IPS-20b (cell line): ENCODE data around the gene DAZAP1.
"Not testable (repeated sequence)": the region's sequence is repeated elsewhere in the genome, so short reads cannot be mapped to it uniquely, and the experiment has no call there.

Experiments used
- H3K27ac ChIP-seq: one replicate; pipeline ENCODE4 v1.5.1; 2013; ENCODE audit warnings: low read length
- H3K27me3 ChIP-seq: 2 replicates; pipeline ENCODE4 v1.6.1; 2013; ENCODE audit warnings: mild to moderate bottlenecking, low read length, inconsistent platforms; ENCODE audit not compliant: insufficient read depth
- H3K36me3 ChIP-seq: 2 replicates; pipeline ENCODE4 v1.6.1; 2013; ENCODE audit warnings: low read depth, mild to moderate bottlenecking, inconsistent platforms, low read length, moderate library complexity; ENCODE audit not compliant: insufficient read depth
- H3K4me1 ChIP-seq: 2 replicates; pipeline ENCODE4 v1.6.1; 2013; ENCODE audit warnings: mild to moderate bottlenecking, control low read depth, inconsistent platforms, low read length, moderate library complexity; ENCODE audit not compliant: insufficient read depth
- H3K4me3 ChIP-seq: 2 replicates; pipeline ENCODE4 v1.5.1; 2013; ENCODE audit warnings: mild to moderate bottlenecking, low read length, inconsistent platforms
- H3K9ac ChIP-seq: 2 replicates; pipeline ENCODE4 v1.6.1; 2013; ENCODE audit warnings: low read depth, mild to moderate bottlenecking, inconsistent platforms, low read length, moderate library complexity
- H3K9me3 ChIP-seq: 2 replicates; pipeline ENCODE4 v1.6.1; 2013; ENCODE audit warnings: mild to moderate bottlenecking, low read depth, low read length, inconsistent platforms; ENCODE audit not compliant: insufficient read depth

The DAZAP1 gene

DNA sequence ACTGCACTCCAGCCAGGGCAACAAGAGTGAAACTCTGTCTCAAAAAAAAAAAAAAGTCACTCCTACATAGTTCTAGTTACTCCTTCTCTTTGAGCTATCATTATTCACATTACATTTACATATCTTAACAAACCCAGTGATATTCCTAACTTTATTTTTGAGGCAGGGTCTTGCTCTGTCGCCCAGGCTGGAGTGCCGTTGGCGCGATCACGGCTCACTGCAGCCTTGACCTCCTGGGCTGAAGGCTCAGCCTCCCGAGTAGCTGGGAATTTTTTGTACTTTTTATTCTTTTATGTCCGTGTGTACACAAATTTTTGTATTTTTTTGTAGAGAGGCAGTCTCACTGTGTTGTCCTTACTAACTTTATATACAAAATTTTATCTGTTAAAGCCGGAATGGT is 30.2 kb downstream of the DAZAP1 start:
- no peak overlapping the region for H3K9ac ChIP-seq
- H3K4me3 ChIP-seq, result no peak overlapping the region; the same call in 1 of the 2 replicates
- H3K27ac ChIP-seq, result no peak overlapping the region

DNA sequence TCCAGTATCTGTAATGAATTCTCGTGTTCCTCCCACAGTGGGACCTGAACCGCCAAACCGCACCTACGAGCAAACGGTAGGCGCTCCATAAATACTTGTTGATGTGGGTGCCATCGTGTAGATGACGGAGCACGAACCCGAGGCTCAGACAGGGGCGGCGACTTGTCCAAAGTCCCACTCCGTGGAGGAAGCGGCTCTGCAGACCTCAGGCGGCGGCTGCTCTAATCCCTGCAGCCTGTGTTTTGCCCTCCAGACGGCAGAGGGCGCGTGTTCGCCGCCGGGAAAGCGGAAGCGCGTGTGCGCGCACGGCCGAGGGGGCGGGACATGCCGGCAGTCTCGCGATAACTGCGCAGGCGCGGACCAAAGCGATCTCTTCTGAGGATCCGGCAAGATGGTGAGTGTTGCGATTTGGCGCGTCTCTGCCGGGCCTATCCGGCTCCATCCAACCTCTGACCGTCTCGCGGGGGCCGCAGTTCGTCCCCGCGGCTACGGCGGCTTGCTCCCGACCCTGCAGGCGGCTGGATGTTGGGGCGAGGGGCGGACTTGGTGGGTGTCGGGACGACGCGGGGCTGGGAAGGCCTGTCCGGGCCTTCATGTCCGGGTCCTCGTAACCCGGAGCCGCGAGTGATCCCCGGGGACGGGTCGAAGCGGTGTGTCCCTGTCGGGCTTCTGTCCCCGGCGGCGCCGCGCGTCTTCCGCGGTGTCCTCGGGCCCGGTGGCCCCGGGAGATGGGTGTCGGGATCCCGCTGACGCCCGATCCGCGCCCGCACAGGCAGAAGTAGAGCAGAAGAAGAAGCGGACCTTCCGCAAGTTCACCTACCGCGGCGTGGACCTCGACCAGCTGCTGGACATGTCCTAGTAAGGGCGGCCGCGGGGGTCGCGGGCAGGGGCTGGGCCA is 30.9 kb downstream of the DAZAP1 start, which contains the start of gene RPS15:
TSS of gene RPS15 (plus strand) at position 362 of the 898 bp plus-strand sequence. CDS start at position 392, 30 bp downstream.
- H3K27ac ChIP-seq, result peak within 1 kb of the TSS; percentile 84
- H3K9ac ChIP-seq, result peak within 1 kb of the TSS; percentile 98
- no peaks in the 10 kb centered on the region for H3K27me3 ChIP-seq
- peak within 1 kb of the TSS; percentile 96 for H3K4me3 ChIP-seq
- no peaks in the 10 kb centered on the region for H3K9me3 ChIP-seq
- no peaks in the 10 kb centered on the region for H3K4me1 ChIP-seq
- peaks cover 51% of the 10 kb centered on the region for H3K36me3 ChIP-seq

More for the DNA sequence above, 30.2 kb downstream of the DAZAP1 start:
- Histone ChIP-seq H3K27me3 (no peaks in the 10 kb centered on the region), H3K4me1 (no peaks in the 10 kb centered on the region), H3K36me3 (peaks cover 57% of the 10 kb centered on the region), H3K9me3 (no peaks in the 10 kb centered on the region)

DNA sequence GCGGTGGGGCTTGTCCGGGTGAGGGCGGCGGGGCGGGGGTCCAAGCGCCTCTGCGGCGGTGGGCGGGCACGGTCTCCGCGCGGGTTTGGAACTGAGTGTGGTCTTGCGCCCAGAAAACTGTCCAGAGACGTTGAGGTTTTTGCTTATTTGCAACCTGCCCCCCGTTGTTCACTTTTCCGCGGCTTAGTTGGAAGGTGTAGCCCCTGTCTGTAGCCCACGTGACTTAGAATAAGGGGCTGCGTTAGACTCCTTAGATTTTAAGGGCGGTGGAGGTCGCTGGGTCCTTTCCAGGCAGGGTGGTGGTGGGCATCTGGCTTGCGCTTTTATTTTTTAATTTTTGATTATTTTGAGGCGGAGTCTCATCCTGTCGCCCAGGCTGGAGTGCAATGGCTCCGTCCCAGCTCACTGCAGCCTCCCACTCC is 31.6 kb downstream of the DAZAP1 start:
- H3K4me3 ChIP-seq, result peak overlapping the region; percentile 96
- H3K27ac ChIP-seq, result peak overlapping the region; percentile 84
- H3K4me1 ChIP-seq, result no peaks in the 10 kb centered on the region; the same call in 1 of the 2 replicates
- peak overlapping the region; percentile 98 for H3K9ac ChIP-seq
- no peaks in the 10 kb centered on the region for H3K27me3 ChIP-seq
- H3K36me3 ChIP-seq, result peaks cover 49% of the 10 kb centered on the region
- no peaks in the 10 kb centered on the region for H3K9me3 ChIP-seq

DNA sequence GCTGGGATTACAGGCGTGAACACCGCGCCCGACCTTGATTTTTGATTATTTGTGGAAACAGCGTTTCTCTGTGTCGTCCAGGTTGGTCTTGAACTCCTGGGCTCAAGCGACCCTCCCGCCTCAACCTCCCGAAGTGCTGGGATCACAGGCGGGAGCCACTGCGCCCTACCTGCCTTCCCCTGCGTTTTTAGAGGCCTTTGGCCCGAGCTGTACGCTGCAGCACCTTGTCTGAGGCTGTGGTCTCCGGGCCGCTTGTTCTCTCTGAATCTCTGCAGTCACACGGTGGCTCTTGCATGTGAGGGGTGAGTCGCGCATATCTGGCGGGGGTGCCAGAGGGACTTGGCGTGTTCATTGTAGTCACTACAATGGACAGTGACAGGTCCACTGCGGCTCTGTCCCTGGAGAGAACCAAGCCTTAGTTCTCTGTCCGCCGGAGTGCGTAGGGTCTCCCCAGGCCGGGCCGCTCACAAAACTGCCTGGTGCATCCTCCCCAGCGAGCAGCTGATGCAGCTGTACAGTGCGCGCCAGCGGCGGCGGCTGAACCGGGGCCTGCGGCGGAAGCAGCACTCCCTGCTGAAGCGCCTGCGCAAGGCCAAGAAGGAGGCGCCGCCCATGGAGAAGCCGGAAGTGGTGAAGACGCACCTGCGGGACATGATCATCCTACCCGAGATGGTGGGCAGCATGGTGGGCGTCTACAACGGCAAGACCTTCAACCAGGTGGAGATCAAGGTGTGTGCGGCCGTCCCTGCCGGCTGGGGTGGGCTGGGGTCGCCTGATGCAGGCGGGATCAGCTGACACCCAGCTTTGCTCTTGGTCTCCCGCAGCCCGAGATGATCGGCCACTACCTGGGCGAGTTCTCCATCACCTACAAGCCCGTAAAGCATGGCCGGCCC is 32.4 kb downstream of the DAZAP1 start:
- H3K9ac ChIP-seq, result peak overlapping the region; percentile 98
- H3K9me3 ChIP-seq, H3K27ac ChIP-seq, H3K4me1 ChIP-seq, H3K27me3 ChIP-seq: not testable (repeated sequence)
- peaks cover 41% of the 10 kb centered on the region for H3K36me3 ChIP-seq
- peak overlapping the region; percentile 96 for H3K4me3 ChIP-seq

DNA sequence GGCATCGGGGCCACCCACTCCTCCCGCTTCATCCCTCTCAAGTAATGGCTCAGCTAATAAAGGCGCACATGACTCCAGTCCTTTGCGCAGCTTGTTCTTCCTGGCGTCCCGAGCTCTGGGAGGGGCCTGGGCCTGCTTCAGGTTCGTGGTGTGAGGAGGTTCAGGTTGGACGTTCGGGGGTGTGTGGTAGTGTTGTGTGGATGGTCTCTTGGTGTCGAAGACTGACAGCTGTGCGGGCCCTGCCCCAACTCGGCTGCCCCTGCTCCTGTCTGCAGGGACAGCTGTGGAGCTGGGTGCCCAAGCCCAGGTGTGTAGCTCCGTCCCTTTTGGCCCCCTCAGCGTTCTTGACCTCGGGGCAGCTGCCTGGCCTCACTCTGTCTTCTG is 33.0 kb downstream of the DAZAP1 start:
- Histone ChIP-seq H3K27ac (no peak overlapping the region), H3K27me3 (peaks cover 6% of the 10 kb centered on the region), H3K9me3 (no peaks in the 10 kb centered on the region), H3K4me3 (no peak overlapping the region; the same call in 1 of the 2 replicates), H3K36me3 (peaks cover 39% of the 10 kb centered on the region), H3K4me1 (no peaks in the 10 kb centered on the region; the same call in 1 of the 2 replicates), H3K9ac (no peak overlapping the region)

DNA sequence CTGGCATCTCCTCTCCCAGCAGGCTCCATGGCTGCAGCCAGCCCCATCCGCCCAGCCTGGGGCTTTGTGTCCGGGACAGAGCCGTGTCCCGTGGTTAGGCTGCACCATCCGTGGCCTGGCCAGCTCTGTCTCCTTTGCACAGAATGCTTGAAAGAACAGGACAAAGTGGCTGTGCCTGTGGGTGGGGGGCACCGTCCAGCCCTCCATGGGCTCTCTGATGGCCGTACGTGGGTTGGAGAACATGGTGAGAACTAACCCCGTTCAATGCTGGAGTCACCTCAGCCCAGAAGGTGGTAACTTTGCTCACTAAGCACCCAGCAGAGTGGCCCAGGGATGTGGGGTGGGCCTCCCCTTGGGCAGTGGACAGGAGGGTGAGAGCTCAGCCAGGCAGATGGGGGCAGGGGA is 33.6 kb downstream of the DAZAP1 start:
- no peak overlapping the region for H3K27ac ChIP-seq
- no peak overlapping the region for H3K9ac ChIP-seq
- peaks cover 35% of the 10 kb centered on the region for H3K36me3 ChIP-seq
- H3K27me3 ChIP-seq, result peaks cover 9% of the 10 kb centered on the region
- no peaks in the 10 kb centered on the region; the same call in 1 of the 2 replicates for H3K4me1 ChIP-seq
- no peaks in the 10 kb centered on the region for H3K9me3 ChIP-seq
- H3K4me3 ChIP-seq, result no peak overlapping the region

DNA sequence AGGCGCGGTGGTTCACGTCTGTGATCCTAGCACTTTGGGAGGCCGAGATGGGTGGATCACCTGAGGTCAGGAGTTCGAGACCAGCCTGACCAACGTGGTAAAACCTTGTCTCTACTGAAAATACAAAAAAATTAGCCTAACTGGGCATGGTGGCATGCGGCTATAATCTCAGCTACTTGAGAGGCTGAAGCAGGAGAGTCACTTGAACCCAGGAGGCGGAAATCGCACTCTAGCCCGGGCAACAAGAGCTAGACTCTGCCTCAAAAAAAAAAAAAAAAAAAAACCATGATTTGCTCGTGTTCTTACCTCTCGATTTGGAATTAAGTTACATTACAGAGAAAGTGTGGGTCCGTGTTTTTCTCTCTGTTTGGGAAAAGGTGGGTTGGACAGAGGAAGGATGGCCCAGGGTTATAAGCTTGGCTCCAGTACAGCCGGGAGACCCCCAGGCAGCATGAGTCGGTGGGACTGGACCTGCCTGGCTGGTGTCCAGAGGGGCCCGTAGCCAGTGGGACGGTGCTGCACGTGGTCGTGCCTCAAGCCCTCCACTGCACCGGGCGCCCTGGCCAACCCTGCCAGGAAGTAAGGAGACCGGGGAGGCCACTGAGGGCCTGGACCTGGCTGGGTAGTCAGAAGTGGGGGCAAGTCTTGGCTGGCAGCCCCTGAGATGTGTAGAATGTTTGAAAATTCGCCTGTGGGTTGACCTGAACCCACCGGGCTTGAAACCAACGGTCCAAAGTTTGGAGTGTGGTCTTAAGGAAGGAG is 34.5 kb downstream of the DAZAP1 start:
- H3K36me3 ChIP-seq, result peaks cover 35% of the 10 kb centered on the region

DNA sequence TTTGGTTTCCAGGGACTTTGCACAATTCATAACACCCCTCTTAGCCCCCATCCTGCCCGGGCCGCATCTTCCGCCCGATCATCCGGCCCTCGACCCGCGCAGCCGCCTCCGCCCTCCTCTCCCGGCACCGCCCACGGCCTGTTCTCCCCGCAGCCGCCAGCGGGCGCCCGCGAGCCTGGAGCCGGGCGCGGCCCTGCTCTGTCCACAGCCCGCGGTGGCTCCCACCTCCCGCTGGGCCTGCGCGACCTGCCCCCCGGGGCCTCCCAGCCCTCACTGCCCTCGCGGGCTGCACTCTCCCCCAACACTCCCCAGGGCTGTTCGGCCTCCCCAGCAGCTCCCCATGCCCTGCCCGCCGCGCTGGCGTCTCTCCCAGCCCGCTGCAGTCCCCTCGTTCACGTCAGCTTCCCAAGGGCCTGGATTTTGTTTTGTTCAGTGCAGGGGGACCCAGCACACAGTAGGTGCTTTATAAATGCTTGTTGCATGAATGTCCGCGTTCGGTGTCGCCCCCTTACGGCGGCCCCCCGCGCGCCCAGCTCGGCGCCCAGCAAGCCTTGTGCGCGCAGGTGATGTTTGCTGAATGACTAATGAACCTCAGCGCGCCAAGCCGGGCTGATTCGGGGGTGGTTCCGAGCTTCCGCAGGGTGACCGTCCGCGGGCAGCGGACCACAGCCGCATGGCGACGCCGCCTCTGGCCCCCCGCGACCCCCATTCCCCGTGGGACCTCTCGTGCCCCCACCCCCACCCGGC is 38.0 kb downstream of the DAZAP1 start:
- no peak overlapping the region for H3K9ac ChIP-seq
- H3K27ac ChIP-seq, result no peak overlapping the region
- peak overlapping the region; percentile 53; the same call in 1 of the 2 replicates for H3K4me3 ChIP-seq
- no peaks in the 10 kb centered on the region; the same call in 1 of the 2 replicates for H3K4me1 ChIP-seq
- peaks cover 24% of the 10 kb centered on the region for H3K36me3 ChIP-seq
- peaks cover 51% of the 10 kb centered on the region for H3K27me3 ChIP-seq
- no peaks in the 10 kb centered on the region for H3K9me3 ChIP-seq

More for the DNA sequence above, 34.5 kb downstream of the DAZAP1 start:
- no peak overlapping the region for H3K9ac ChIP-seq
- no peaks in the 10 kb centered on the region for H3K9me3 ChIP-seq
- H3K4me1 ChIP-seq, result no peaks in the 10 kb centered on the region; the same call in 1 of the 2 replicates
- no peak overlapping the region for H3K4me3 ChIP-seq
- no peak overlapping the region for H3K27ac ChIP-seq
- peaks cover 16% of the 10 kb centered on the region for H3K27me3 ChIP-seq

DNA sequence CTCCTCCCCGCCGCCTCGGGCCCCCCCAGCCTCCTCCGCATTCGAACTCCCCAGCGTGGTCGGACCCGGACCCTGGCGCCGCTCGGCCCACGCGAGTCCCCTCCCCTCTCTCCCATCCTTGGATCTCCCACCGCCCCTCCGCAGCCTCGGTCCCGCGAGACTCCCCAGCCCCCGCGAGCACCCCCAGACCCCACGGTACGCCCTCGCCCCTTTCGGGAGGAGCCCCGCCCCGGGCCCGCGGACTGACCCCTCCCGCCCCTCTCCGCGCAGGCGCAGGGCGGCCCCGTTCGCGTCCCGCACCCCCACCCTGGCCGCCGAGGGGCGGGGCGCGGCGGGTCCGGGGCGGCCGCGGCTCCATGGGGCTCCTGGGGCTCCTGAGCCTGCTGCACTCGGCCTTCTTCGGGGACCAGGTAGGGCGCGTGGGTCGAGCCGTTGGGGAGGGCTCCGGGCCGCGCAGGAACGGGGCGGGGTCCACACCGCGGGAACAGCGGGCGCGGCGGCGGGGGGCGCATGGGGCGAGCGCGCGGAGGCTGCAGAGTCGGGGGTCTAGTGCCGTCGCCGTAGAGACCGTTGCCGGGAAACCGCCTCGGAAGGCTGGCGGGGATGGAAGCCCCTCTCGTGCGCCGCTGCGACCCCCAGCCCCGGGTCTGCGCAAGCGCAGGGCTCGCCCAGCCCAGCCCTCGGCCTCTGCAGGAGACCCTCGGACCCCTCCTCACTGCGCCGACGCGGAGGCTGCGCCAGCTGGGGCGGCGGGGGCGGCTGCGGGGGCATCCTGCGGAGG is 38.7 kb downstream of the DAZAP1 start:
- H3K9ac ChIP-seq, result no peak overlapping the region
- peaks cover 59% of the 10 kb centered on the region for H3K27me3 ChIP-seq
- H3K4me3 ChIP-seq, result peak overlapping the region; percentile 42; the same call in 1 of the 2 replicates
- peaks cover 16% of the 10 kb centered on the region for H3K36me3 ChIP-seq
- no peaks in the 10 kb centered on the region; the same call in 1 of the 2 replicates for H3K4me1 ChIP-seq
- no peaks in the 10 kb centered on the region for H3K9me3 ChIP-seq
- no peak overlapping the region for H3K27ac ChIP-seq
